Measurements from ENCODE around the gene WNT9B. TPM values are rescaled to one million over a fixed set of nuclear protein-coding genes. Genes with fewer than 3 reads are reported as not detected.

The WNT9B gene
- total and polyA plus RNA-seq, 9 of the 15 experiments (the other 6 are each of a cell fraction or from before 2014, with no cell fraction given): not detected

- no peak for TF ChIP-seq SREBF2 (CRISPR knock-in tag; IDR thresholded peaks at IDR 0.05)
Observed at GRCh38 chr17:46873941-46874645, 22.7 kb downstream of the WNT9B start (continued).

GRCh38 chr17:46874906-46875305 lies 23.5 kb downstream of the WNT9B start:
- in situ Hi-C loops (cut with MboI) (no loop called here), intact Hi-C loops (cut with micrococcal nuclease) (no loop called here)
- Histone ChIP-seq H3K27ac (ENCODE audit: extremely low read depth, low read depth, low read length) (no peak overlapping the region), H3K36me3 (ENCODE audit: control insufficient read depth, insufficient read depth, low read length) (no peaks in the 10 kb centered on the region), H3K4me3 (no peak overlapping the region), H3K9ac (ENCODE audit: insufficient read depth in 1 of 2, low read depth in 2 of 2, low read length in 2 of 2) (no peak overlapping the region), H3K4me2 (ENCODE audit: insufficient read depth, low read length) (no peak overlapping the region), H4K20me1 (replicated peaks; ENCODE audit: control insufficient read depth, insufficient read depth, low read length) (peaks cover 3% of the 10 kb centered on the region), H3K9me3 (replicated peaks; ENCODE audit: control insufficient read depth, insufficient read depth, low read depth, low read length) (no peaks in the 10 kb centered on the region), H2AFZ (ENCODE audit: low read depth, low read length) (no peak overlapping the region), H3K9me1 (ENCODE audit: control insufficient read depth, insufficient read depth, low read length) (no peaks in the 10 kb centered on the region), H3K4me1 (replicated peaks in 1 of 2; ENCODE audit: control insufficient read depth in 2 of 2, insufficient read depth in 2 of 2, low read length in 2 of 2) (peaks cover 0 to 11% of the 10 kb centered on the region in 2 experiments; a peak in 2 of 5 replicates), H3K79me2 (ENCODE audit: control insufficient read depth, insufficient read depth, low read length) (no peaks in the 10 kb centered on the region), H3K27me3 (ENCODE audit: control insufficient read depth in 2 of 2, insufficient read depth in 2 of 2, low read length in 2 of 2) (peaks cover 13 to 45% of the 10 kb centered on the region in 2 experiments; a peak in 4 of 5 replicates)
- no peak for TF ChIP-seq E2F5 (CRISPR knock-in tag; IDR thresholded peaks at IDR 0.05)
- FAIRE-seq (no peak), ATAC-seq (no peak), DNase-seq (ENCODE audit: extremely low read depth in 1 of 4, low spot score in 3 of 4) (no peak)
- no TSS peak for BruUV-seq (replicated peaks)
- 44% methylated on average over 14 of the region's 16 CpGs for WGBS (ENCODE audit: insufficient coverage, low coverage, missing lambda C conversion rate)
- CTCF ChIA-PET (ENCODE audit: low intra/inter-chr PET ratio): no interaction called here
- POLR2A ChIA-PET: interaction anchor here (0.6 kb wide), 2 partner anchors 319 to 529 kb away, joined by 3 read pairs; no protein-coding TSS in a partner anchor

All from K562 (cell line).